Neural progenitor cell (in vitro differentiated cells): Measurements from ENCODE around the gene KNG1.

Source experiments
- CTCF ChIP-seq: fragments of 200-600 bp; sonication (generic); IDR thresholded peaks from 2 replicates; pipeline ENCODE4 v1.5.1; 2017; ENCODE audit warnings: antibody characterized with exemption, mild to moderate bottlenecking
- EZH2 ChIP-seq: fragments of 200-600 bp; sonication (generic); IDR thresholded peaks from 2 replicates; pipeline ENCODE4 v1.6.1; 2017; ENCODE audit warnings: antibody characterized with exemption, mild to moderate bottlenecking, moderate library complexity

DNA sequence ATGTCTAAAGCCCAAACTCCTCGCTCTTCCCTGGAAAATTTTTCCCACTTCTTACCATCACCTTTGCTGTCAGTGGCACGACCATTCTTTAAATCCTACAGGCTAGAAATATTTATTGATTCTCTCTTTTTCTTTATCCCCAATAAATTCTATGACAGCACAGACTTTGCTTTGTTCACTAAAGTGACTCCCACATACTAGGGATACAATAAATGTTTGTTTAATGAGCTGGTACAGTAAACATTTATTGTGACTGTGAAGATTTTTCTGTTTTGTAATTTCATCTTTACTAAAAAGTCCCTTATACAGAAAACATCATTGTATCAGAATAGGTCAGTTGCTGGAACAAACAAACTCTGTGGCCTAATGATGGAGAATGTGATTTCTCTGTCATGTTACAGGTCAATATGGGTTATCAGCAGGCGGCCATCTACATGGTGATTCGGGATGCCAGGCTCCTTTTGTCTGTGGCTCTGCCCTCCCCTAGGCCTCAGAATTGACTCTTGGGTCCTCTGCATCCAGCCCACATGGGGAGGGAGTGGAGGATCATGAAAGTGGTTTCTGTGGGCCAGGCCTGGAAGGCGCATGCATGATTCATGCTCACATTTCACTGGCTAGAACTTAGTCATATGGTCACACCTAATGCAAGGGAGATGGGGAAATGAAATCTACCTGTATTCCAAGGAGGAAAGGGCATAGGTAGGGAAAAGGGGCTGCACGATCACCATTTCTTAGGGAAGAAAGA lies 22.7 kb upstream of the KNG1 start:
- no peak for TF ChIP-seq CTCF
- no peak for TF ChIP-seq EZH2
